ENCODE measurements around the gene NKX1-1. TPM values are rescaled to one million over a fixed set of nuclear protein-coding genes. Genes with fewer than 3 reads are reported as not detected.
"Not testable (repeated sequence)": the region's sequence is repeated elsewhere in the genome, so short reads cannot be mapped to it uniquely, and the experiment has no call there.

Gene NKX1-1
- total RNA-seq, 1 experiment from 2014 or later, result not detected

DNA sequence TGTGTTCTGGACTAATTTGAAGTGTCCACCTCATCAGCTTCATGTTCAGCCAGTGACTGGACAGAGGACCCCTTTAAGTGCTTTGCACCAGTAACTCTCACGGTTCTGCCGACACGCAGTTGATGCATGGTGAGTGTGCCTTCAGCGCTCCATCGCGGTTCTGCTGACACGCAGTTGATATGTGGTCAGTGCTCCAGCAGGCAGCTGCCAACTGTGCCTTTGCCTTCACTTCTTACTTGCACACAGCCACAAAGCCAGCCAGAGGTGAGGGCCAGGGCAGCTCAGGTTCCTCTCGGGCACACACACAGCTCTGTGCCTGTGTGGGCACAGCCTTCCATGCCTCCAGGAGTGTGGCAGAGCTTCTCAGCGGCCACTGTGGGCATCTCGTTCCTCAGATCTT is 12.4 kb downstream of the NKX1-1 start:
- no peak for DNase-seq
- no peaks in the 10 kb centered on the region for H3K36me3 ChIP-seq
- H3K4me1 ChIP-seq, result no peaks in the 10 kb centered on the region
- H3K4me3 ChIP-seq, result no peak overlapping the region
- no peaks in the 10 kb centered on the region for H3K27me3 ChIP-seq
- peaks cover 21% of the 10 kb centered on the region for H3K9me3 ChIP-seq (replicated peaks)
- H3K27ac ChIP-seq, result no peak overlapping the region

GRCh38 chr4:1393363-1393762 is 12.9 kb downstream of the NKX1-1 start:
- not testable (repeated sequence) for DNase-seq, H3K4me1 ChIP-seq, H3K27ac ChIP-seq, H3K36me3 ChIP-seq, H3K27me3 ChIP-seq, H3K4me3 ChIP-seq
- peaks cover 24% of the 10 kb centered on the region for H3K9me3 ChIP-seq (replicated peaks)

DNA sequence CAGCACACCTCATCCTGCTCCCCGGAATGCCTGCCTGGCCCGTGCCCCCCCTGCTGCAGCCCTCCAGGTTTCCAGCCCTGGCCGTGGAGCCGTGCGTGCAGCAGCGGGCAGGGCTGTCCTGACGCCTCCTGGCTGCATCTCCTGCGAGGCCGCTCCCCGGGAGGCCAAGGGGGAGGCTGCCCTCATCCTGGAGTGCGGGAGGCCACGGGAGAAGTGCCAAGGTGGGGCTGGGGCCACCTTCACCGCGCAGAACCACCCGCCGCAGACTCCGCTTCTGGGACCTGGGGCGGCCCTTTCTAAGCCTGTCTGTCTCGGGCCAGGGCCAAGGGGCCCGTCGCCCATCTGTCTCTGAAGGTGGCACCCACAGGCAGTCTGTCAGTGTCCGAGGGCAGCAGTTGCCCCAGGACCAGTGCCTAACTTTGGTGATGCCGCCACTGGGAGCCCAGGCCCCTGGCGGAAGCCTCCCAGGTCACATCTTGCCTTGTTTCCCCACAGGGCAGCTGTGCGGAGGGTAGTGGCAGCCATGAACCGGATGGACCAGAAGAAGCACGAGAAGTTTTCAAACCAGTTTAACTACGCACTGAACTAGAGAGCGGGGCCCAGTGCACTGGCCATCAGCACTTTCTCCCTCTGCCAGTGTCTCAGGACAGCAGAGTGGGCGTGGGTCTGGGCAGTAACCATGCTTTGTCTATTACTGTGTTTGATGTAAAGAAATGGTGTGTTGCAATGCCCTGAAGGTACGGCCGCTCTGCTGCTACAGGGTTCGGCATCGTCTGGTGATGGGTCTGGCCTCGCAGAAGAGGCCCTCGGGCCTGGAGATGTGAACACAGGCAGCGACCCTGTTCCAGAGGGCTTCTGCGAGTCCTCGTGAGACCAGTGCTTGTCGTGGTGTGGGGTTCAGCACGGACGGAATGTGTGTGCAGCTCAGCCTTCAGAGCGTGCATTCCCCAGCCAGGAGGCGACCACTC is 20.6 kb downstream of the NKX1-1 start:
- H3K27me3 ChIP-seq, result no peaks in the 10 kb centered on the region
- DNase-seq, result no peak
- peaks cover 7% of the 10 kb centered on the region; the same call in 1 of the 2 replicates for H3K9me3 ChIP-seq (replicated peaks)
- H3K27ac ChIP-seq, result no peak overlapping the region
- no peak overlapping the region for H3K4me3 ChIP-seq
- no peaks in the 10 kb centered on the region for H3K4me1 ChIP-seq
- no peaks in the 10 kb centered on the region for H3K36me3 ChIP-seq

GRCh38 chr4:1384675-1385372 is 21.4 kb downstream of the NKX1-1 start:
- Histone ChIP-seq H3K27me3 (no peaks in the 10 kb centered on the region), H3K4me1 (no peaks in the 10 kb centered on the region), H3K9me3 (replicated peaks) (peaks cover 7% of the 10 kb centered on the region; the same call in 1 of the 2 replicates), H3K4me3 (no peak overlapping the region), H3K36me3 (no peaks in the 10 kb centered on the region), H3K27ac (no peak overlapping the region)
- DNase-seq, result no peak

DNA sequence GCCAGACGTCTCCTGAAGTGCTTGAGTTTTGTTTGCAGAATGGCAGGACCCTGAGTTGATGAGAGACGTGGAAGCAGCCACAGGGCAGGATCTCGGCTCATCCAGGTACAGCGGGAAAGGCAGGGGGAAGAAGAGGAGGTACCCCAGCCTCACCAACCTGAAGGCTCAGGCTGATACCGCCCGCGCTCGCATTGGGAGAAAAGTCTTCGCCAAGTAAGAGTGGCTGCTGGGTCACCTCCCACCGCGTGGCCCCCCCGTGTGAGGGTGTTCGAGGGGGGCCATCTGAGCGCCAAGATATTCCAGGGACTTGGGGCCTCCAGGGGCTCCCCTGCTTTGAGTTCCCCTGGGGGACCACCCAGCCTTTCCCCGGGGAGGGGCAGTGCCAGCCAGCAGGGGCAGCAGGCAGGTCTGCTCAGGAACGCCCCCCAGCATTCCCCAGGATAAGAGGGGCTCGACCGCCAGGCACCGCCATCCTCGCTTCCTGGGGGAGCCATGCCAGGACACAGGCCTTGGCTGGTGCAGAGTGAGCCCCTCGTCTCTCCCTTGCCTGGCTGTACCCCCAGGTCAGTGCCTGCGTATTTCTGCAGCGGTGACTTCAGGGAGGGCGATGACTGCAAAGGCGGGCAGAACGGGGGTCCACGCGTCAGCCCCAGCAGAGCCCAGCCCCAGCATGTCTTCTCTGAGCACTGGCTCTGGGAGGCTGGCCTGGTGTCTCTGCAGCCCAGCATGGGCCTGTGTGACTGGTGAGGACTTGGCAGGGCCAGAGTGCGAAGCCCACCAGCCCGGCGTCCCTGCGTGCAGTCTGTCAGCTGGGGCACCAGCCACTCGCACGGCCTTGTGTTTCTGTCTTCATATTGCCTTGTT is 22.3 kb downstream of the NKX1-1 start:
- no peak overlapping the region for H3K4me3 ChIP-seq
- no peaks in the 10 kb centered on the region for H3K36me3 ChIP-seq
- H3K27ac ChIP-seq, result no peak overlapping the region
- H3K4me1 ChIP-seq, result no peaks in the 10 kb centered on the region
- no peak for DNase-seq
- no peaks in the 10 kb centered on the region for H3K27me3 ChIP-seq
- H3K9me3 ChIP-seq (replicated peaks), result peaks cover 7% of the 10 kb centered on the region; the same call in 1 of the 2 replicates

DNA sequence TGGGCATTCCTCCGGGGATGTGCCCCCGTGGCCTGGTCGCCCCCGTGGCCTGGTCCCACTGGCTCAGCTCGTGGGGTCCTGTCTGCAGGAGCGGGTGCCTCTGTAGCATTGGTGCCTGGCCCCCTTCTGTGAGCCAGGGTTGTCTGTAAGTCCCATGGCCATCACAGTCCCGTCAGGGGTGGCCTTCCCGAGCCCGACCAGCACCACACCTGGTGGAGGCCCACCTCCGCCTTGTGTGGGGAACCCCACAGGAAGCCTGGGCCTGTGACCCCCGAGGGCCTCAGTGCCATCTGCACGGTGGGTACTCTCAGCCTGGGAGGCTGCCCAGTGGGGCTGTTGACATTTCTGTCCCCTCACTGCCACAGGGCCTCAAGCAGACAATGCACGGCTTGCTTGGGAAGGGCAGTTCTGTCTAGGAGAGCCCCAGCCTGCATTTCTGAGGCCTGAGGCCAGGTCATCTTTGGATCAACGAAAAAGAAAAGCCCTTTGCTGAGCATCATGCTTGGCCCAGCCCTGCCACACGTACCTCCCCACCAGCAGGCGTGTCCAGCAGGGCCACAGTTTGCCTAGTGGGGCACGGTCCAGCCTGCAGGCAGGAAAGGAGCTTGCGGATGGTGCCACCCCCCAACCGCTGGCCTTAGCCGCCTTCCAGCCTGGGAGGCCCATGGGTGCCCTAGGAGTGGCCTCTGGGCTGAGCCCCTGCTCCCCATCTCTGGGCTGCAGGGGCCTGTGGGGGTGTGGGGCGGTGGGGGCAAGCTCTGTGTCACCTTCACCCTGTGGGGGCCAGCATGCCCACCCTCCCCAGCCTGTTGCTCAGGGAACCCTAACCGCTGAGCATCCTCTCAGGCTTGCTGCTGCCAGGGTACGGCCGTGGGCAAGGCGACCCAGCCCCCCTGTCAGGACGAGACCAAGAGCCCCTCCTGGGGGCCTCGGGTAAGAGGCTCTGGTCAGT is 23.2 kb downstream of the NKX1-1 start:
- H3K27ac ChIP-seq, result no peak overlapping the region
- H3K36me3 ChIP-seq, result no peaks in the 10 kb centered on the region
- DNase-seq, result no peak
- no peak overlapping the region for H3K4me3 ChIP-seq
- H3K9me3 ChIP-seq (replicated peaks), result peaks cover 1% of the 10 kb centered on the region; the same call in 1 of the 2 replicates
- no peaks in the 10 kb centered on the region for H3K27me3 ChIP-seq
- peaks cover under 1% of the 10 kb centered on the region; the same call in 1 of the 2 replicates for H3K4me1 ChIP-seq

GRCh38 chr4:1381944-1382541 is 24.2 kb downstream of the NKX1-1 start:
- Histone ChIP-seq H3K4me1 (peaks cover 7% of the 10 kb centered on the region), H3K27me3 (no peaks in the 10 kb centered on the region), H3K9me3 (replicated peaks) (no peaks in the 10 kb centered on the region), H3K36me3 (no peaks in the 10 kb centered on the region), H3K4me3 (no peak overlapping the region), H3K27ac (no peak overlapping the region)
- DNase-seq, result no peak

DNA sequence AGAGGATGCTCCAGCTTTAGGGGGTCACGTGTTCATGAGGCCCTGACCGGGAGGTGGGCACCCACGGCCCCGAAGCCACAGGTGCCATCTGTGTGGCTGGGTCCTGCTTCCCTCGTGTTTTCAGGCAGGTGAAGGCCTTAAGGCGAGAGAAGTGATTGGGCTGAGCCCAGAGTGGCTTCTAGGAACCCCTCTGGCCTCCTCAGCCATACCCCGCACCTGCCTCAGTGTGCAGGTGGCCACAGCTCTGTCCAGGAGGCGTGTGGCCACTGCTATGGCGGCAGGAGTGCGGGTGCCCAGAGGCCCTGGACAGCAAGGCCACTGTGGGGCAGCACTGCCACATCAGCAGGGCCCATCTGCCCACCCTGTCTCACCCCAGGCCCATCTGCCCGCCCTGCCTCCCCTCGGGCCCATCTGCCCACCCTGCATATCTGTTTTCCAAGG is 25.0 kb downstream of the NKX1-1 start:
- DNase-seq, result no peak
- Histone ChIP-seq H3K36me3 (no peaks in the 10 kb centered on the region), H3K4me1 (peaks cover 13% of the 10 kb centered on the region), H3K9me3 (replicated peaks) (no peaks in the 10 kb centered on the region), H3K27ac (no peak overlapping the region), H3K27me3 (no peaks in the 10 kb centered on the region), H3K4me3 (no peak overlapping the region)

- H3K27ac ChIP-seq, result no peak overlapping the region
- no peaks in the 10 kb centered on the region for H3K36me3 ChIP-seq
- peaks cover 19% of the 10 kb centered on the region for H3K4me1 ChIP-seq
- H3K4me3 ChIP-seq, result no peak overlapping the region
- DNase-seq, result no peak
- H3K27me3 ChIP-seq, result no peaks in the 10 kb centered on the region
- no peaks in the 10 kb centered on the region for H3K9me3 ChIP-seq (replicated peaks)
Measured at GRCh38 chr4:1380368-1381151, 25.7 kb downstream of the NKX1-1 start.

- no peaks in the 10 kb centered on the region for H3K36me3 ChIP-seq
- DNase-seq, result no peak
- peaks cover 21% of the 10 kb centered on the region for H3K4me1 ChIP-seq
- H3K27ac ChIP-seq, result no peak overlapping the region
- H3K27me3 ChIP-seq, result no peaks in the 10 kb centered on the region
- no peak overlapping the region for H3K4me3 ChIP-seq
- H3K9me3 ChIP-seq (replicated peaks), result no peaks in the 10 kb centered on the region
Measured at GRCh38 chr4:1379801-1380331, 26.4 kb downstream of the NKX1-1 start.

DNA sequence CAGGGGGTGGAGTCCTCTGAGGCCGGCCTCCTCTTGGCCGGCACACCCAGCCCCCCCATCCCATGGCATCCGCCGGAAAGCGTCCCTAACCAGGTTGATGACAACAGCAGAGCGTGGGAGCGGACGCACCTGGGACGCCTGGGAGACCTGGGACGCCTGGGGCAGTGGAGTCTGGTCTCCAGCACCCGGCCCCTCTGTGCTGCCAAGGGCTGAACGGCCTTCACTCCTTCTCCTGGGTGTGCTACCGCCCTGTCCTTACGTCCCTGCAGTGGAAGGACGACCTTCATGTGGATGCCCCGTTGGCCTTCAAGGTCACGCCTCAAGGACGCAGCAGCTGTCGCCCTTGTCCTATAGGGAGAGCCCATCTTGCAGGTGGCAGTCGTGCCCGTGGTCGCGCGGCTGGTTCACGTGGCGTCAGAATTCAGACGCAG is 26.9 kb downstream of the NKX1-1 start:
- H3K27me3 ChIP-seq, result no peaks in the 10 kb centered on the region
- H3K4me1 ChIP-seq, result peaks cover 21% of the 10 kb centered on the region
- DNase-seq, result no peak
- H3K4me3 ChIP-seq, result no peak overlapping the region
- no peaks in the 10 kb centered on the region for H3K9me3 ChIP-seq (replicated peaks)
- no peak overlapping the region for H3K27ac ChIP-seq
- no peaks in the 10 kb centered on the region for H3K36me3 ChIP-seq

DNA sequence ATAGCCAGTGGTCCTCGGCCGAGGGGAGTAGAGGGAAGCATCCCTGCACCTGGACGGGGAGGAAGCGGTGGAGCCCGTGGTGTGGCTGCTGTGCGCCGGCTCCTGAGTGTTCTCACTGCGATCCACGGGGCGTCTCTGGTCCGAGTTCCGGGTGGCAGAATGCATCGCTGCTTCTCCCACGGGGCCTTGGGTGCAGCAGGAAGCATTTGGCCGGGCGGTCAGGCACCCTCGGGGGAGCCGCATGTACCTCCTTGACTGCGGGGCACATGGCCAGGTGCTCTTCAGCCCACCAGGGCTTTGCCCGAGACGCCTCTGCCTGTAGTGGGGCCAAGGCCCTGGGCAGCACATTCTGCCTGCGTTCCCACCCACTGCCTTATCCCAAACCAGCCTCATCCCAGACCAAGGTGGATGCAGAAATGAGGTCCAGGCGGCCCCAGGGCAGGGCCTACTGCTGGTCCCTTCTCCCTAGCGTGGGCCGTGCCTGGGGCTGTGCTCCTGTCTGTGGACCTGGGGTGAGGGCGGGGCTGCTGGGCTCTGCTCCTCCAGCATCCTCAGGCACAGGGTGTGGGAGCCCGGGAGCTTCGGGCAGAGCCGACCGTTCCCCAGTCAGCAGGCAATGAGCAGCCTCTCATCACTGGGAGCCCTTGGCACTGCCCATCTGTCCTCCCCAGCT is 27.5 kb downstream of the NKX1-1 start:
- no peaks in the 10 kb centered on the region for H3K27me3 ChIP-seq
- H3K4me3 ChIP-seq, result no peak overlapping the region
- DNase-seq, result no peak
- H3K27ac ChIP-seq, result no peak overlapping the region
- H3K36me3 ChIP-seq, result no peaks in the 10 kb centered on the region
- H3K4me1 ChIP-seq, result peaks cover 21% of the 10 kb centered on the region
- no peaks in the 10 kb centered on the region for H3K9me3 ChIP-seq (replicated peaks)

Measured in SJCRH30 (cell line).